CD4-positive, alpha-beta T cell treated with Interleukin-10 for 1 hour (primary cell): ENCODE data around the gene MYL3.

Experiments
- DNase-seq: peaks from one replicate; pipeline ENCODE4 v3.0.0-alpha.2; 2020

Gene MYL3

GRCh38 chr3:46864061-46864881 lies 1.0 kb upstream of the MYL3 start:
- DNase-seq: no peak

GRCh38 chr3:46862369-46863025 lies 747 bp downstream of the MYL3 start:
- no peak for DNase-seq

DNA sequence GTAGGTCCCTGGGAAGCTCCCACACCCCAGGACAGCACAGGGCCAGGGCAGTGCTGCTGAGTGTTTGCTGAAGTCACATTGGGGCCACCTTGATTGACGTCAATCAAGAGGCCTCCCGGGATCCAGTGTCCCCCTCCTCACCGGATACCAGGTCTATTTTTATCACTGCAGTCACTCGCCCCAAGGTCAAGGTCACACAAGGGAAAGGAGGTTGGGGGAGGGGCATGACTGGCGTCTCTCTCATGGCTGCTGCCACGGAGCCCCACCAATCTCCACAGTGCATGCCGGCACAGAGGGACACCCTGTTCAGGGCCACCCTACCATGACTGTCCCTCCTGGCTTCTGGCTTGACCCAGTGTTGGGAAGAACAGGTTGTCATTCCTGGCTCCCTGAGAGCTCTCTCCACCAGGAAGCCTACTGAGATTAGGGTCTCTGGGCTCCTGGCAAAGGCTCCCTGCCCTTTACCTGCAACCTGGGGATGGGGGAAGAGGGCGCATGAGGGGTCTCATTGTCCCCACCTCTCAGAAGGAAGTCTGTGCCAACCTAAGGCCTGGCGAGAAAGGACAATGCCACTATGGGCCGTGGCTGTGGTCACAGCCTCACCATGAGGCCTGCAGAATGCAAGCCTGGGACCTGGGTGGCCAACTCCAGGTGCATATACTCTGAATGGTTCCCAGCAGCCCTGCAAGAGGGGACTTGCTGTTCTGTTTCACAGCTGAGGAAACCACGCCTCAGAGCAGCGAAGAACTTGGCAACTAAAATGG lies 1.5 kb downstream of the MYL3 start:
- DNase-seq: no peak

GRCh38 chr3:46860810-46861604 lies 2.2 kb downstream of the MYL3 start:
- no peak for DNase-seq

GRCh38 chr3:46860017-46860809 lies 3.0 kb downstream of the MYL3 start:
- no peak for DNase-seq

DNA sequence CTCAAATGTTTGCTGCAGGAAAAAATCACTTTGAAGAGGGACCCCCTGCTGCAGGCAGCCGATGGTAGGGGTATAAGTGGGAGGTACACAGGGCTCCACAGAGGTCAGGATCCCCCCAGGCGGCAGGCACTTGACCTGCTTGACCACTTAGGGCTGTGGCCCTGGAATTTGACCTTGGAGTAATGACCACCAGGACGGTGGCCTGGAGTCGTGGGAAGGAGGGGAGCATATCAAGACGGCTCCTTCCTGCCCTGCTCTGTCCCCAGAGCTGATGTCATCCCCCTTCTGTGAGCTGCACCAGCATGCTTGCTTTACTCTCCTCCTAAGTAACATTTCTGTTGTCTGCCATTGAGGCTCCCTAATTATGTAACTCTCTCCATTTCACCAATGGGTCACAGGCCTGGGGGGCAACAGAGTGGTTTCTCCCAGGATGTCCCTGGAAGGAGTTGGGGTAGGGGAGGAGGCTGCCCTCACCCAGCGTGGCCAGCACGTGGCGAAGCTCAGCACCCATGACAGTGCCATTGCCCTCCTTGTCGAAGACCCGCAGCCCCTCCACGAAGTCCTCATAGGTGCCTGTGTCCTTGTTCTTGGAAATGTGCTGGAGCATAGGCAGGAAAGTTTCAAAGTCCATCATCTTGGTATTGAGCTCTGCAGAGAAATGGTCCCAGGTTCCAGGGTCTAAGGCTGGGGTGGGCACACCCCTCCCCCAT lies 4.1 kb downstream of the MYL3 start:
- no peak for DNase-seq

GRCh38 chr3:46858456-46858855 lies 4.8 kb downstream of the MYL3 start:
- no peak for DNase-seq

DNA sequence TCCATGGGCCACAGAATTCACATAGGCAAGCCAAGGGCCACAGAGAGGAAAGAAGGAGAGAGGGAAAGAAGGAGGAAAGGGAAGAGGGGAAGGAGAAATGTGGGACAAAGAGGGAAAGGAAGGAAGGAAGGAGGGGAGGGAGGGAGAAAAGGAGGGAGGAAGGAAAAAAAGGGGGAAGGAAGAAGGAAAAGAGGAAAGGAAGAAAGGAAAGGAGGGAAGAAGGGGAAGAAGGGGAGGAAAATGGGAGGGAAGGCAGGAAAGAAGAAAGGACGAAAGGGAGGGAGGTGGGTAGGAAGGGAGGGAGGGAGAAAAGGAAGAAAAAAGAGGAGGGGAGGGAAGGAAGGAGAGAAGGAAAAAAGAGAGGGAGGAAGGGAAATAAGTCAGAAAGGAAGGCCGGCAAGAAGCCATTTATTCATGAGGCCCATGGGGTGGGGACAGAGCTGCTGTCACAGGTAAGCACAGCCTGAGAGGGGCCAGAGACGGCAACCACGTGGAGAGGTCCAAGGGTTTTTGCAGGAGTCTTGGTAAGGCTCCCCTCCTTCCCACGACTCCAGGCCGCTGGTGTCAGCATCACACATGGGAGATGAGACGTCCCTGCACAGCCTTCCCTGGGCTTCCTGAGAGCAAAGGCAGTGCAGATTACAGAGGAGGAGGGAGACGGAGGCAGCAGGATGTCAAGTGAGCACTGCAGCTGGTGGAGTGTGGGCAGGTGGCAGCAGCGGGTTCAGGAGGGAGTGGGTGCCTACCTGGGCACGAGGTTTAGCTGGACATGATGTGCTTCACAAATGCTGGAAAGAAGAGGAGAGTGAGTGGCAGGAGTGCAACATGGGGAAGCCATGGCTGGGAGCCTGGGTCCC lies 5.5 kb downstream of the MYL3 start:
- no peak for DNase-seq

GRCh38 chr3:46856576-46857471 lies 6.4 kb downstream of the MYL3 start:
- DNase-seq: no peak

DNA sequence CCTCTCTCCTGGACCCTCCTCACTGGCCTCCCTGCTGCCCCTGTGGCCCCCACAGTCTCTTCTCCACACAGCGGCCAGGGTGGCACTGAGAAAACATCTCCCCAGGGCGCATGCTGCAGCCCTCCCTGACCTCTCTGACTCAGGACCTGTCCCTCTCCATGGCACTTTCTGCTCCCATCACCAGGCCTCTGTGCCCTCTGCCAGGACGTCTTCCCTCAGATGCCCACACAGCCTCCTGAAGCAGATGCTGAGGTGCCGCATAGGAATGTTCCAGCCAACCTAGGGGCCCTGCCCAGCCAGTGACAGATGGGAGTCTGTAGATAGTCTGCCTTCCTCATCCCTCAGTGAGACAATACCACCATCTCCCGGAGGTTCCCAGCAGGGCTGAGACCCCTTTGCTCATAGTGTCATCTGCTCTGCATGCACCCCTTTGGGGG lies 8.7 kb downstream of the MYL3 start:
- no peak for DNase-seq

- no peak for DNase-seq
Measured at GRCh38 chr3:46853441-46854415, 9.5 kb downstream of the MYL3 start.

DNA sequence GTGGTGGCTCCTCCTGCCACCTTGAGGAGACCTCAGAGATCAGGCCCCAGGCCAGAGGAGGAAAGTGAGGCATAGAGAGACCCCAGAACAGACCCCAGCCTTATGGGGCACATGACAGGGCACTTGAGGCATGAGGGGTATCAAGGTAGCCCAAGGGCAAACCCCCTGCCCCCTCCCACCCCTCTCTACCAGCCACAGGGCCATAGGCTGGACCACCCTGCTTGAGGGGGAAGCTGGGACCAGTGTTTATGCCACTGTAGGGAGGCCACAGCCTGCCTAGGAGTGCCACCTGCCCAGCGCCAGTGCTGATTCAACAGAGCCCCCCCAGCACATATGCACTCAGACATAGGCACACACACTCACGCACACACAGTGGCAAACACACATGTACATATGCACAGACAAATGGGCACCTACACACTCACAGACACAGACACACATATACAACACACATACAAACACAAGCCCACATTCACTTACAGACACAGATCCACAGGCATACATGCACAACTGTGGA lies 10.3 kb downstream of the MYL3 start:
- no peak for DNase-seq

DNA sequence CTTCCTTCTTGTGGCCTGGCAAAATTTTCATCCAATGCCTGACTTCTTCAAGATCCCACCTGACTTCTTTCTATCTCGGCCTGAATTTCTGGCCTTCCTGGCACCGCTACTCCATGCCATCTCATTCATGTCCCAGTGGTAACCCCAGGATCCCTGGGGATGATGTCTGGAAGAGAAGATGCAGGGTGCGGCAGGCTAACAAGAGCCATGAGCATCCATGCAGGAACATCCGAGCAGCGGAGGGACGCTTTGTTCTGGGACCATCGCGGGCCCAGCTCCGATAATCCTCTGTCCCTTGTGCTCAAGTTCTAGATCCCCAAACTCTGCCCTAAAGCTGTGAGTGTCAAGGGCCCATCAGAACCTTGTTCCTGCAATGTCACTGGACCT lies 10.9 kb downstream of the MYL3 start:
- DNase-seq: no peak

GRCh38 chr3:46851364-46852333 lies 11.6 kb downstream of the MYL3 start:
- no peak for DNase-seq

DNA sequence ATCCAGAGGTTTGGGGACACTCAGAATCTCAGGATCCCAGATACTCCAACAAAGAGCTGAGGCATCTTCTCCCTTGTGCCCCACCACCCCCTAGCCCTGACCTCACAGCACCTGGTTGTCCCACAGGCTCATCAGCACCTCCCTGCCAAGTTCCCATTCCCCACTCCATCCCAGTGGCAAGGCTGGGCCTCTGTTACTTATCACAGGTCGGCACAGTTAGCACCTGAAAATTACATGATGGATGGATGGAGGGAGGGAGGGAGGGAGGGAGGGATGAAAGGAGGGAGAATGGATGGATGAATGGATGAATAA lies 12.8 kb downstream of the MYL3 start:
- DNase-seq: no peak

DNA sequence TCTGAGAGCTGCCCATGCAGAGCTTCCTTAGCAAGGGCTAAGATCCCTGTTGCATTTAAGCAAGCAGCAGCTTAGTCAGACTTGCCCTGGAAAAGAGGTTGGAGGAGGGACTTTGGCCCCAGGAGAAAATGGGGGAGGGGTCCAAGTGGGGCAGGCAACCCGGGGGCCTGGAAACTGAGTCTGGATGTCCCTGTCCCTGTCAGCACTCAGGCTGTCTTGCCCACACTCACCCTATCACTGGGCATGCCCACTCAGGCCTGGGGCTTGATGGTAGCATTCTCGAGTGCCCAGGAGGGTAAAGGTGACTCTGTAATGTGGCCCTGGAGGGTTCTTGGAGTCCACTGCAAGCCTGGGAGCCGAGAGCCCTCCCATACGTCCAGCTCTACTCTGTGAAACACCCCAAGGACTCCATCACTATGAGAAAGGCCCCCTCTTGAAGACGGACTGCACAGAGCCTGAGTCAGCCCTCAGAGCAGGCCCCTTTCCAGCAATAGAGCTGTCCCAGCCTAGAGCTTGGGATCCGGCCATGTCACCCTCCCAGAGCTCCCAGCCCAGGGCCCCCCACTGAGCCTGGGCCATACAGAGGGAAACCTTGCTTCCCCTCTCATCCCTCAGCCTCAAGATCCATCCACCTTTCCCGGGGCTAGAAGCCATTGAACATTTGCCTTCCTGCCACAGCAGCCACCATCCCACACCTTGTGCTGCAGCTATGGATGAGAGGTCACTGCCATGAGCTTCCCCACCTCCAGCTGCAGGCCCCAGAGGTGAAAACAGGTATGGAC lies 13.4 kb downstream of the MYL3 start:
- no peak for DNase-seq
